GM21367 (cell line): Measurements from ENCODE around the gene TTC23.
A peak's percentile ranks its signal among the peaks of the same experiment; 100 is the strongest.

ENCODE experiments used
- ATAC-seq: cut with Tn5 transposase; IDR thresholded peaks from one replicate; pipeline ENCODE4 v1.9.1; 2021; ENCODE audit not compliant: unreplicated experiment

Gene TTC23

DNA sequence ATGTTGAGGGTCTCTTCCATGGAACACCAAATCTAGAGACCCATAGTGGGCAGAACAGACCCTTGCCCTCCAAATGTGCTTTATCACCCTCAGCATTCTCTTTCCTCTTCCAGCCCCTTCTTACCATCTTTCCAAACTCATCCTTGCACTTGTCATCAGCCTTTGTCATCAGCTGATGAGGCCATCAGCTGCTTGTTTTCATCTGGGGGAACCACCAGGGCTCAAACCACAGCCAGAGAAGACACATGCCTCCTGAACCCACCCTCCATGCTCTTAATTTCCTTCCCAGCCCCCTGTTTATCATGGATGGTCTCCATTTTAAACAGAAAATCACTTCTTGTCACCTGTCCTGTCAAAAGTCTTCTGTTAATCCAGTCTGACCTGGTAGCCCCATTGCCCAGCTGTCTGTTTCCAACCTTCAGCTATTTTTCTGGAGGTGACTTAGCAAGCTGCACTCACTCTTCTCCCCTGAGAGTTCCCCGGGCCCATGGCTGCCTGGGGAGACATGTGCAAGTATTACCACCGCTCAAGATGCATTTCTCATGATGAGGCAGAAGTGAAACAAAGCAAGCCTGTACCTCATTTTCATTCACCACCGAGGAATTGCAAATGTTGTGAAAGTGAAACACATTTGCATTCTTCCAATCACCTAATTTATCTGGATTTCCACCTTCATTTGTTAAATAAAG, 159.2 kb downstream of the TTC23 start:
- peak; percentile 100 for ATAC-seq

GRCh38 chr15:99087405-99087943, 161.9 kb downstream of the TTC23 start:
- no peak for ATAC-seq

DNA sequence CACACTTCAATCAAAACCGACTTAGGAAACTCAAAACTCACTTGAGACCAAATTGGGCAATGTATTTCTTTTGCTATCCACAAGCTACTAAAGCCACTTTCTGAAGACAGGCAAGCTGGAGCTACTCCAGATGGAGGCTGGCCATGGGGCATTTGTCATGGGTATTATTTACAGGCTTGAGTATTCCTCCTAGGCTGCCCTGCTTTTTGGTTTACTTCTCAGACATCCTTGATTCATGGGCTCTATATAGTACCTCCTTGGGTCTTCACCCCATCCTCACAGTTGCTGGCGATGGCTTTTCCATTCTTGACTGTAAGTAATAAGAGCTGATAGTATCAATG, 163.1 kb downstream of the TTC23 start:
- ATAC-seq = no peak
